Measurements from ENCODE around the gene ARID1B.

Gene ARID1B

GRCh38 chr6:157251586-157252247, 474.5 kb downstream of the ARID1B start:
- Histone ChIP-seq H3K4me1 (ENCODE audit: control insufficient read depth, insufficient read depth, low read length, poor library complexity, severe bottlenecking) (no peaks in the 10 kb centered on the region), H3K9me3 (ENCODE audit: control insufficient read depth, low read length) (no peaks in the 10 kb centered on the region), H3K4me3 (ENCODE audit: insufficient read depth, low read depth, low read length, poor library complexity, severe bottlenecking) (no peak overlapping the region), H3K36me3 (ENCODE audit: control insufficient read depth, insufficient read depth, low read length) (no peaks in the 10 kb centered on the region), H3K27me3 (replicated peaks; ENCODE audit: control insufficient read depth, insufficient read depth, low read length, poor library complexity, severe bottlenecking) (no peaks in the 10 kb centered on the region), H3K27ac (ENCODE audit: insufficient read depth, low read length, poor library complexity, severe bottlenecking) (no peak overlapping the region)
- no peak for DNase-seq

- H3K9me3 ChIP-seq (ENCODE audit: control insufficient read depth, low read length), result no peaks in the 10 kb centered on the region
- no peak overlapping the region for H3K4me3 ChIP-seq (ENCODE audit: insufficient read depth, low read depth, low read length, poor library complexity, severe bottlenecking)
- H3K27ac ChIP-seq (ENCODE audit: insufficient read depth, low read length, poor library complexity, severe bottlenecking), result no peak overlapping the region
- H3K4me1 ChIP-seq (ENCODE audit: control insufficient read depth, insufficient read depth, low read length, poor library complexity, severe bottlenecking), result no peaks in the 10 kb centered on the region
- H3K27me3 ChIP-seq (replicated peaks; ENCODE audit: control insufficient read depth, insufficient read depth, low read length, poor library complexity, severe bottlenecking), result no peaks in the 10 kb centered on the region
- no peak for DNase-seq
- no peaks in the 10 kb centered on the region for H3K36me3 ChIP-seq (ENCODE audit: control insufficient read depth, insufficient read depth, low read length)
Observed at GRCh38 chr6:157253017-157253416, 475.8 kb downstream of the ARID1B start.

- no peaks in the 10 kb centered on the region for H3K36me3 ChIP-seq (ENCODE audit: control insufficient read depth, insufficient read depth, low read length)
- H3K4me3 ChIP-seq (ENCODE audit: insufficient read depth, low read depth, low read length, poor library complexity, severe bottlenecking), result no peak overlapping the region
- DNase-seq, result no peak
- H3K4me1 ChIP-seq (ENCODE audit: control insufficient read depth, insufficient read depth, low read length, poor library complexity, severe bottlenecking), result no peaks in the 10 kb centered on the region
- no peaks in the 10 kb centered on the region for H3K27me3 ChIP-seq (replicated peaks; ENCODE audit: control insufficient read depth, insufficient read depth, low read length, poor library complexity, severe bottlenecking)
- H3K27ac ChIP-seq (ENCODE audit: insufficient read depth, low read length, poor library complexity, severe bottlenecking), result no peak overlapping the region
- no peaks in the 10 kb centered on the region for H3K9me3 ChIP-seq (ENCODE audit: control insufficient read depth, low read length)
Observed at GRCh38 chr6:157253699-157254098, 476.5 kb downstream of the ARID1B start.

- H3K27me3 ChIP-seq (replicated peaks; ENCODE audit: control insufficient read depth, insufficient read depth, low read length, poor library complexity, severe bottlenecking), result no peaks in the 10 kb centered on the region
- no peak overlapping the region for H3K4me3 ChIP-seq (ENCODE audit: insufficient read depth, low read depth, low read length, poor library complexity, severe bottlenecking)
- H3K9me3 ChIP-seq (ENCODE audit: control insufficient read depth, low read length), result no peaks in the 10 kb centered on the region
- no peaks in the 10 kb centered on the region for H3K36me3 ChIP-seq (ENCODE audit: control insufficient read depth, insufficient read depth, low read length)
- H3K27ac ChIP-seq (ENCODE audit: insufficient read depth, low read length, poor library complexity, severe bottlenecking), result no peak overlapping the region
- H3K4me1 ChIP-seq (ENCODE audit: control insufficient read depth, insufficient read depth, low read length, poor library complexity, severe bottlenecking), result no peaks in the 10 kb centered on the region
- no peak for DNase-seq
Observed at GRCh38 chr6:157254538-157254937, 477.4 kb downstream of the ARID1B start.

GRCh38 chr6:157255079-157255478, 477.9 kb downstream of the ARID1B start:
- Histone ChIP-seq H3K4me1 (ENCODE audit: control insufficient read depth, insufficient read depth, low read length, poor library complexity, severe bottlenecking) (no peaks in the 10 kb centered on the region), H3K27me3 (replicated peaks; ENCODE audit: control insufficient read depth, insufficient read depth, low read length, poor library complexity, severe bottlenecking) (no peaks in the 10 kb centered on the region), H3K27ac (ENCODE audit: insufficient read depth, low read length, poor library complexity, severe bottlenecking) (no peak overlapping the region), H3K36me3 (ENCODE audit: control insufficient read depth, insufficient read depth, low read length) (no peaks in the 10 kb centered on the region), H3K4me3 (ENCODE audit: insufficient read depth, low read depth, low read length, poor library complexity, severe bottlenecking) (no peak overlapping the region), H3K9me3 (ENCODE audit: control insufficient read depth, low read length) (no peaks in the 10 kb centered on the region)
- no peak for DNase-seq

GRCh38 chr6:157258878-157259277, 481.7 kb downstream of the ARID1B start:
- Histone ChIP-seq H3K4me3 (ENCODE audit: insufficient read depth, low read depth, low read length, poor library complexity, severe bottlenecking) (no peak overlapping the region), H3K9me3 (ENCODE audit: control insufficient read depth, low read length) (no peaks in the 10 kb centered on the region), H3K27ac (ENCODE audit: insufficient read depth, low read length, poor library complexity, severe bottlenecking) (no peak overlapping the region), H3K36me3 (ENCODE audit: control insufficient read depth, insufficient read depth, low read length) (no peaks in the 10 kb centered on the region), H3K27me3 (replicated peaks; ENCODE audit: control insufficient read depth, insufficient read depth, low read length, poor library complexity, severe bottlenecking) (no peaks in the 10 kb centered on the region), H3K4me1 (ENCODE audit: control insufficient read depth, insufficient read depth, low read length, poor library complexity, severe bottlenecking) (no peaks in the 10 kb centered on the region)
- DNase-seq, result no peak

- Histone ChIP-seq H3K4me1 (ENCODE audit: control insufficient read depth, insufficient read depth, low read length, poor library complexity, severe bottlenecking) (no peaks in the 10 kb centered on the region), H3K27me3 (replicated peaks; ENCODE audit: control insufficient read depth, insufficient read depth, low read length, poor library complexity, severe bottlenecking) (no peaks in the 10 kb centered on the region)
Observed at GRCh38 chr6:157259443-157259842, 482.3 kb downstream of the ARID1B start.

More at GRCh38 chr6:157259443-157259842, 482.3 kb downstream of the ARID1B start:
- no peaks in the 10 kb centered on the region for H3K36me3 ChIP-seq (ENCODE audit: control insufficient read depth, insufficient read depth, low read length)
- no peak overlapping the region for H3K27ac ChIP-seq (ENCODE audit: insufficient read depth, low read length, poor library complexity, severe bottlenecking)
- H3K9me3 ChIP-seq (ENCODE audit: control insufficient read depth, low read length), result no peaks in the 10 kb centered on the region
- no peak for DNase-seq
- H3K4me3 ChIP-seq (ENCODE audit: insufficient read depth, low read depth, low read length, poor library complexity, severe bottlenecking), result no peak overlapping the region
